ENCODE data around the gene GRB10. TPM values are rescaled to one million over a fixed set of nuclear protein-coding genes. Genes with fewer than 3 reads are reported as not detected.
A peak's percentile ranks its signal among the peaks of the same experiment; 100 is the strongest.

Gene GRB10
- polyA plus RNA-seq, 1 donor from 2014 or later: 78.4 TPM

DNA sequence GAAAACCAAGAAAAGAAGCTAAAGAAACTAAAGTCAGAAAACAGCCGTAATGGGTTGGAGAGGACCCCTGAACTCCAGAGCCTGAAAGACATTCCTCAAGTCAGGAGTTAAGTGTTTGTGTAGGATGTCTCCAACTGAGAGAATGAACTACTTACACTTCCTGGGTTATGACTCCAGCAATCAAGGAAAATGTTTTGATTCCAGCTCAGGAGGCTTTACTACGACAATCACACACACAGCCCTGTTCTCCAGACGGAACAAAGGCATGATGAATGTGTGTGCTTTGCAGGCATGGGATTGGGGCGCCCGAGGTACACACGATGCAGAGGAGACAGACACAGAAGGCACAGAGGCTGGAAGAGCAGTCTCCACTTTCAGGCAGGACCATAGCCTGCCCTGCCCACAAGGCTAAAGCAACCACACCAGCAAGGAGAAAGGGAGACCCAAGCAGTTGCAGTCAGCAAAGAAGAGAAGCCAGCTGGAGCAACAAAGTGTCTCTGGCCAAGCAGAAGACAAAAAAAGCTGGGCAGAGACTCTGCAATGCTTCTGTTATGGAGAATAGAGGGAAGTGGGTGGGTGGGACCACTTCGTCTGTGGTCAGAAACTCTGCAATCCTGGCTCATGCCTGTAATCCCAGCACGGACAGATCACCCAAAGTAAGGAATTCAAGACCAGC lies 89.1 kb downstream of the GRB10 start (continued):
- TF ChIP-seq, protein P1, sequence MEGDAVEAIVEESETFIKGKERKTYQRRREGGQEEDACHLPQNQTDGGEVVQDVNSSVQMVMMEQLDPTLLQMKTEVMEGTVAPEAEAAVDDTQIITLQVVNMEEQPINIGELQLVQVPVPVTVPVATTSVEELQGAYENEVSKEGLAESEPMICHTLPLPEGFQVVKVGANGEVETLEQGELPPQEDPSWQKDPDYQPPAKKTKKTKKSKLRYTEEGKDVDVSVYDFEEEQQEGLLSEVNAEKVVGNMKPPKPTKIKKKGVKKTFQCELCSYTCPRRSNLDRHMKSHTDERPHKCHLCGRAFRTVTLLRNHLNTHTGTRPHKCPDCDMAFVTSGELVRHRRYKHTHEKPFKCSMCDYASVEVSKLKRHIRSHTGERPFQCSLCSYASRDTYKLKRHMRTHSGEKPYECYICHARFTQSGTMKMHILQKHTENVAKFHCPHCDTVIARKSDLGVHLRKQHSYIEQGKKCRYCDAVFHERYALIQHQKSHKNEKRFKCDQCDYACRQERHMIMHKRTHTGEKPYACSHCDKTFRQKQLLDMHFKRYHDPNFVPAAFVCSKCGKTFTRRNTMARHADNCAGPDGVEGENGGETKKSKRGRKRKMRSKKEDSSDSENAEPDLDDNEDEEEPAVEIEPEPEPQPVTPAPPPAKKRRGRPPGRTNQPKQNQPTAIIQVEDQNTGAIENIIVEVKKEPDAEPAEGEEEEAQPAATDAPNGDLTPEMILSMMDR (IDR thresholded peaks at IDR 0.05; ENCODE audit: poor library complexity, severe bottlenecking): no peak
- TF ChIP-seq TAF1 (IDR thresholded peaks at IDR 0.05; ENCODE audit: low read depth): no peak

DNA sequence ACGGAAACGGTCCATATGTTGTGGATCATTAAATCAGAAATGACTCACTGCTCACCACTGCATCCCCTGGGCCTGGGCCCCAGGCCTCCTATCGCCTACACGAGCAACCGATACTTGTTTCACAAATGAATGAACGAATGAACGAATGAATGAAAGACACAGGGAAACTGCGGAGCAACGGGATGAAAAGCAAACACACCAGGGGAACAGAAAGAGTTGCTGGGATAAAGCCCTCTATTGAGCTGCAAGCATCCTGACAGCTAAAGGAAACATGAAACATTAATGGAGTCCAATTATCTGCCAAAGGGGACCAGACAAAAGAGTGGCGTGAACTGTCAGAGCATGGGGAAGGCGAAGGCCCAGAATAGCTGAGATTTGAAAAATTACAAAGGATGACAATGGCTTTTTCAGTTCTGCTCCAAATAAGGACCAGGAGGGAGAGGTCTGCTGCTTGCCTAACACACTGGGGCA lies 92.1 kb downstream of the GRB10 start:
- peak overlapping the region; percentile 47 for H2AFZ ChIP-seq (ENCODE audit: low read depth, low read length)
- H3K4me2 ChIP-seq (ENCODE audit: low read length): peak overlapping the region; percentile 1
- H3K36me3 ChIP-seq (ENCODE audit: insufficient read depth, low read length): no peaks in the 10 kb centered on the region
- peak overlapping the region; percentile 64 for H3K9ac ChIP-seq (ENCODE audit: low read length)
- H3K4me3 ChIP-seq (ENCODE audit: low read length): peak overlapping the region; percentile 51
- H3K9me3 ChIP-seq (ENCODE audit: low read length): no peaks in the 10 kb centered on the region
- TF ChIP-seq POLR2AphosphoS5 (IDR thresholded peaks at IDR 0.05): peak; percentile 81
- TF ChIP-seq, protein P2, sequence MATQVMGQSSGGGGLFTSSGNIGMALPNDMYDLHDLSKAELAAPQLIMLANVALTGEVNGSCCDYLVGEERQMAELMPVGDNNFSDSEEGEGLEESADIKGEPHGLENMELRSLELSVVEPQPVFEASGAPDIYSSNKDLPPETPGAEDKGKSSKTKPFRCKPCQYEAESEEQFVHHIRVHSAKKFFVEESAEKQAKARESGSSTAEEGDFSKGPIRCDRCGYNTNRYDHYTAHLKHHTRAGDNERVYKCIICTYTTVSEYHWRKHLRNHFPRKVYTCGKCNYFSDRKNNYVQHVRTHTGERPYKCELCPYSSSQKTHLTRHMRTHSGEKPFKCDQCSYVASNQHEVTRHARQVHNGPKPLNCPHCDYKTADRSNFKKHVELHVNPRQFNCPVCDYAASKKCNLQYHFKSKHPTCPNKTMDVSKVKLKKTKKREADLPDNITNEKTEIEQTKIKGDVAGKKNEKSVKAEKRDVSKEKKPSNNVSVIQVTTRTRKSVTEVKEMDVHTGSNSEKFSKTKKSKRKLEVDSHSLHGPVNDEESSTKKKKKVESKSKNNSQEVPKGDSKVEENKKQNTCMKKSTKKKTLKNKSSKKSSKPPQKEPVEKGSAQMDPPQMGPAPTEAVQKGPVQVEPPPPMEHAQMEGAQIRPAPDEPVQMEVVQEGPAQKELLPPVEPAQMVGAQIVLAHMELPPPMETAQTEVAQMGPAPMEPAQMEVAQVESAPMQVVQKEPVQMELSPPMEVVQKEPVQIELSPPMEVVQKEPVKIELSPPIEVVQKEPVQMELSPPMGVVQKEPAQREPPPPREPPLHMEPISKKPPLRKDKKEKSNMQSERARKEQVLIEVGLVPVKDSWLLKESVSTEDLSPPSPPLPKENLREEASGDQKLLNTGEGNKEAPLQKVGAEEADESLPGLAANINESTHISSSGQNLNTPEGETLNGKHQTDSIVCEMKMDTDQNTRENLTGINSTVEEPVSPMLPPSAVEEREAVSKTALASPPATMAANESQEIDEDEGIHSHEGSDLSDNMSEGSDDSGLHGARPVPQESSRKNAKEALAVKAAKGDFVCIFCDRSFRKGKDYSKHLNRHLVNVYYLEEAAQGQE (IDR thresholded peaks at IDR 0.05; ENCODE audit: borderline replicate concordance): peak; percentile 92
- TF ChIP-seq EP300 (conservative IDR thresholded peaks at IDR 0.05; ENCODE audit: poor library complexity, severe bottlenecking): peak; percentile 93
- no peak for TF ChIP-seq MXI1 (conservative IDR thresholded peaks at IDR 0.05; ENCODE audit: poor library complexity, severe bottlenecking)
- peak; percentile 11 for TF ChIP-seq SMC3 (conservative IDR thresholded peaks at IDR 0.05; ENCODE audit: poor library complexity)
- peak overlapping the region; percentile 94 for H3K27ac ChIP-seq (ENCODE audit: low read length)
- no peaks in the 10 kb centered on the region for H3K79me2 ChIP-seq (replicated peaks; ENCODE audit: insufficient read depth, low read length)
- H3K27me3 ChIP-seq (ENCODE audit: insufficient read depth, low read depth, low read length): no peaks in the 10 kb centered on the region
- peaks cover 4% of the 10 kb centered on the region for H3F3A ChIP-seq (ENCODE audit: insufficient read depth, low read length, poor library complexity, severe bottlenecking)
- no peaks in the 10 kb centered on the region for H3K9me2 ChIP-seq (ENCODE audit: insufficient read depth, low read length)
- H4K20me1 ChIP-seq (ENCODE audit: insufficient read depth): no peaks in the 10 kb centered on the region

DNA sequence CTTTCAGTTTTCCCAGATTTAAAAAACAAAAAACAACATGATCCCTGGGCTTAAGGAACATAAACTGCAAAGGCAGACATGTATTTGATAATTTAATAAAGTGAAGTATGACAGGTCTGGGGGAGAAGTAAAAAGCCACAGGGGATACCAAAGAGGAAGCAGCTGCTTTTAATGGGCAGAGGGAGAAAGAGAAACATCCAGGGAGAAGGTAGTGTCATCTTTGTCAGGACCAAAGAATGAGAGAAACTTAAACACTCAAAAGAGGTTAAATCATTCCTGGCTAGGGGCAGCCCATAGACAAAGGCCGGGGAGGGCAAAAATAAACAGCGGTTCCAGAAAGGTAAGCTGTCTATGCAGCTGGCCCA lies 94.5 kb downstream of the GRB10 start:
- Histone ChIP-seq H3K27me3 (ENCODE audit: insufficient read depth, low read depth, low read length) (no peaks in the 10 kb centered on the region), H3K9ac (ENCODE audit: low read length) (no peak overlapping the region), H3K36me3 (ENCODE audit: insufficient read depth, low read length) (no peaks in the 10 kb centered on the region), H3K4me3 (ENCODE audit: low read length) (no peak overlapping the region), H2AFZ (ENCODE audit: low read depth, low read length) (no peak overlapping the region), H3K9me2 (ENCODE audit: insufficient read depth, low read length) (no peaks in the 10 kb centered on the region), H3K9me3 (ENCODE audit: low read length) (no peaks in the 10 kb centered on the region), H3K79me2 (replicated peaks; ENCODE audit: insufficient read depth, low read length) (peaks cover 2% of the 10 kb centered on the region), H3K4me2 (ENCODE audit: low read length) (no peak overlapping the region), H3F3A (ENCODE audit: insufficient read depth, low read length, poor library complexity, severe bottlenecking) (peaks cover 4% of the 10 kb centered on the region), H3K27ac (ENCODE audit: low read length) (no peak overlapping the region), H4K20me1 (ENCODE audit: insufficient read depth) (no peaks in the 10 kb centered on the region)
- TF ChIP-seq EZH2 (IDR thresholded peaks at IDR 0.05; ENCODE audit: borderline replicate concordance, insufficient read depth, low read length, poor library complexity, severe bottlenecking): no peak
- no peak for TF ChIP-seq SMC3 (conservative IDR thresholded peaks at IDR 0.05; ENCODE audit: poor library complexity)
